HPDE6-E6E7 (cell line): ENCODE data around the gene FAM111A.
A peak's percentile ranks its signal among the peaks of the same experiment; 100 is the strongest.

Source experiments
- DNase-seq: peaks from one replicate; pipeline ENCODE4 v3.0.0; 2011; ENCODE audit warnings: missing footprints; ENCODE audit errors: extremely low spot score

FAM111A gene

GRCh38 chr11:59199546-59200422, 57.1 kb downstream of the FAM111A start:
- DNase-seq, result no peak

- no peak for DNase-seq
Measured at GRCh38 chr11:59200423-59200746, 57.7 kb downstream of the FAM111A start.

DNA sequence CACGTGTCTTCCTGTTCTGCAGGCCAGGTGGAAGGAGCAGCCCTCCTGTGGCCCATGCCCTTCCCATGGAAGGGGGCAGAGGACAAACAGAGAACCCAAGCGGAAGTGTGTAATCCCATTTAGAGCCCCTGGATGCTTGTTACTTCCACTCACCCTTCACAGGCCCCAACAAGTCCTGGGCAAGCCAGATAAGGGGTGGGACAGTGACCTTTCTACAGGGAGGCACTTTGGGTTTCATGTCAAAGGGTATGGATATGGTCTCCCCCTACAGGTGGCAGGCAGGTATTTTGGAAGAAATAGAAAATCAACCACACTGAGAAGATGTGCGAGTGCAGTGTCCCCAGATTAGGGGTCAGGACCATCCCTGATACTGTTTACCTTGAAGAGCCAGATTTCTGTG, 58.7 kb downstream of the FAM111A start:
- DNase-seq, result peak; percentile 22
